Stimulated activated CD4-positive, alpha-beta T cell treated with anti-CD3 and anti-CD28 coated beads, TNF-alpha, amount 100 ng/mL, for 1 hour (primary cell): ENCODE results near the gene NSMCE4A.
"Not testable (repeated sequence)": the region's sequence is repeated elsewhere in the genome, so short reads cannot be mapped to it uniquely, and the experiment has no call there.

ENCODE experiments used
- DNase-seq, 3 donors: peaks; one replicate each; pipeline ENCODE4 v3.0.0-alpha.2; 2020; ENCODE audit warnings: low read depth in 3 of 3, low spot score in 1 of 3

Gene NSMCE4A, protein sequence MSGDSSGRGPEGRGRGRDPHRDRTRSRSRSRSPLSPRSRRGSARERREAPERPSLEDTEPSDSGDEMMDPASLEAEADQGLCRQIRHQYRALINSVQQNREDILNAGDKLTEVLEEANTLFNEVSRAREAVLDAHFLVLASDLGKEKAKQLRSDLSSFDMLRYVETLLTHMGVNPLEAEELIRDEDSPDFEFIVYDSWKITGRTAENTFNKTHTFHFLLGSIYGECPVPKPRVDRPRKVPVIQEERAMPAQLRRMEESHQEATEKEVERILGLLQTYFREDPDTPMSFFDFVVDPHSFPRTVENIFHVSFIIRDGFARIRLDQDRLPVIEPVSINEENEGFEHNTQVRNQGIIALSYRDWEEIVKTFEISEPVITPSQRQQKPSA

DNA sequence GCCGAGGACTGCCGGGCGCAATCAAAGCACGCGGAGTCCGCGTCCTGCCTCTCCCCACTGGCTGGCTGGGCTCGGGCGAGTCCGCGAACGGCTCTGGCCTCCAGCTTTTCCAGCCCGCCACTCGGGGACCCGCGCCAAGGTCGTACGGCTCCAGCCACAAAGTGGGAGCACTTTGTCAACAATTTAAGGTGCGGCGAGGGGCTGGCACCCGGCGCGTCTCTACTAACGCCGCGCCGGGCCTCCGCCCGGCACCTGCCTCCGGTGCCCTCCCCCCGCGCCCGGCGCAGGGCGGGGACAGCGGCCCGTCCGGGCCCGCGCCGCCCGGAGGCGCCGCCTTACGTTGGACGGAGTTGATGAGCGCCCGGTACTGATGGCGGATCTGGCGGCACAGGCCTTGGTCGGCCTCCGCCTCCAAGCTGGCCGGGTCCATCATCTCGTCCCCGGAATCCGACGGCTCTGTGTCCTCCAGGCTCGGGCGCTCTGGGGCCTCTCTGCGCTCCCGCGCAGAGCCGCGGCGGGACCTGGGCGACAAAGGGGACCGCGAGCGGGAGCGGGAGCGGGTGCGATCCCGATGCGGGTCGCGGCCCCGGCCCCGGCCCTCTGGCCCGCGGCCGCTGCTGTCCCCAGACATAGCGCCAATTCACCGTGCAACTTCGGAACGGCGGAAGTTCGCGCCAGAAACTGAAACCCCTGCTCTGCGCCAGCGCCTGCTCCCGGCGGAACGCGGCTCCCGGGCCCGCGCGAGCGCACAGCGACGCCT is at the start of gene NSMCE4A:
Gene NSMCE4A (minus strand): TSS at position 683 of the 760 bp plus-strand sequence. CDS start 52 bp downstream, at position 631.
- DNase-seq = peak; percentile 20 to 68 (median 39)

DNA sequence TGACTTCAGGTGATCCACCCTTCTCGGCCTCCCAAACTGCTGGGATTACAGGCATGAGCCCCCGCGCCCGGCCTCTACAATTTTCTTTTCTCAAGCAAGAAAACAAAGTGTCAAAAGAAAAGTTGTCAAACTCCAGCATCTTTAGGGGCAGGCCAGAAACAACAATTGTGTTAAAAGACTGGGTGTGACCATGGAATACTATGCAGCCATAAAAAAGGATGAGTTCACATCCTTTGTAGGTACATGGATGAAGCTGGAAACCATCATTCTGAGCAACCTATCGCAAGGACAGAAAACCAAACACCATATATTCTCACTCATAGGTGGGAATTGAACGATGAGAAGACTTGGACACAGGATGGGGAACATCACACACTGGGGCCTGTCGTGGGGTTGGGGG is 48.2 kb upstream of the NSMCE4A start:
- not testable (repeated sequence) for DNase-seq

DNA sequence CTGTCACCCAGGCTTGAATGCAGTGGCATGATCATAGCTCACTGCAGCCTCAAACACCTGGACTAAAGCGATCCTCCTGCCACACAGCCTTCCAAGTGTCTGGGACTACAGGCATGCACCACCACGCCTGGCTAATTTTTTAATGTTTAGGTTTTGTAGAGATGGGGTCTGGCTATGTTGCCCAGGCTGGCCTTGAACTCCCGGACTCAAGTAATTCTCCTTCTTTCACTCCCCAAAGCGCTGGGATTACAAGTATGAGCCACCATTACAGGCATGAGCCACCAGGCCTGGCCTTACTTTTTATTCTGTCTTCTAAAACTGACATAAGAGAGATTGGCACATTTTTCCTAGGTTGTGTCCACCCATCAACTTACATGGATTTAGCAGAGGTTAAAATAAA is 47.3 kb upstream of the NSMCE4A start:
- DNase-seq = no peak

DNA sequence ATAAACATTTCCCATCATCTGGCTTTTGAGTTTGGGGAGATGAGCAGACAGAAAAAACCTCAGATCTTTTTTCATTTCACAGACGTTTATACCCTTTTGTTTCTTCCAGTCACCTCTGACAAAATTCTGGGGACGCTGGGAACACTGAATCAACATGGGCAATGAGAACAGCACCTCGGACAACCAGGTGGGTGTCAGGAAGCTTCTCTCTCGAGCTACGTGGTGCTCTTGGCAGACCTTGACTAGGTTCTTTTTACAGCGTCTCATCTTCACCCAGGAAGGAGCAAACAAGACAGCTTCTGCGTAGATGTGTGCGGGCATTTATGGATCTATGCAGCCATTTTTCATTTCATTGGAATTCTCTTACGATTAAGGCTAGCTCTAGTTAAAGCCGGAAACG is 46.8 kb upstream of the NSMCE4A start:
- DNase-seq = no peak

DNA sequence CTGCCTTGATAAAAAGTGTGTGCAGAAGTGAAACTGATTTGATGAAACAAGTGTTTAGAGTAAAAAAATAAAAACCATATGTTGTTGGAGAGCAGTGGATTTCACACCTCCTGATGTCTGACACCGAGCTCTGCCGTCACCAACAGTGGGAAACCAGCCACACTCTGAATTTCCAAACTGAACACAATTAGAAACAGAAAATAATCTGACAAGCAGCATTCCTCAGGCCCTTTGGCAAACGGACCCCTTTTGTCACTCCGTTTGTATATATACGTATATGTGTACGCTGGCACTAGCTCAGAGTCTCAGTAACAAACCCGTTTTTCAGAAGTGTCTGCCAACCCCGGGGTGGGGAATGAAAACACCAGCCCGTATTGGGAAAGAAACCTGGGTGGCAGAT is 46.4 kb upstream of the NSMCE4A start:
- DNase-seq = no peak

DNA sequence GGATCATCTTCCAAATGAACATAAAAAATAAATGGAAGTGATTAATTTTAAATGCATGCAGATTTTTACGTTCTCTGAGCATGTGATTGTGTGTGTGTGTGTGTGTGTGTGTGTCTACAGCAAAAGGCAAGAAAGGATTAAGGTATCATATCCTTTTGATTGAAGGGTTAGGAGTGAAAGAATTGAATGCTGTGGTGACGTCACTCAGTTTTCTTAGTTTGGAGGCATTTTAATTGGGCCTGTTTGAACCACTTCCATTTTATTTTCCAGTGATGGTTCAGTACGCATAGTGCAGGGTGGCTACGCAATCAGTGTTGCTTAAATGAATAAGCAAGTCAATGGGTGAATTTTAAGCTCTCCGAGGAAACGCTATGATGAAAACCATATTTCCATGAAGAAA is 45.2 kb upstream of the NSMCE4A start:
- no peak for DNase-seq

DNA sequence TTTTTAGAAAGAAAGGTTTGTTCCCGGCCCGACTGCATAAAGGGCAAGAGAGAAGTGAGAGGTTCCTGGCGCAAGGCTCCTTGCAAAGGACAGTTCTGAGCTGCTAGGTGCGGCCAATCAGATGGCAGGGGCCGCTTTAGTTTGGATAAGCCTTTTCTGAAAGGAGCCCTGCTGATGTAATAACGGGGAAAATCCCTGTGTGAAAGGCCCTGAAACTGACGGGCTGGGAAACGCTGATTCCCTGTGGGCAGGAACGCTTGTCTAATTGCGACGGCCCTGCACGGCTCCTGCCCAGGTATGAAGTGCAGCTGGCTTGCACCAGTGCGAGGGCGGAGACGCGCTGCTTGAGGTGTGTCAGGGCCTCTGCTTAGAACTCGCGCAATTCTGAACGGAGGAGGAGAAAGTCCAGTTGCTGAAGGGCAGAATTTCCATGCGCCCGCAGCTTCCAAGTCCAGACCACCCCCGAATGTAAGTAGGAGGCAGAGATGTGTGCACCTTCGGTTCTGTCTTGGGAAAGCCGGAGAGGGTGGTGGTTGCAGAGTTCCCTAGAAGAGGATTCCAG is 44.5 kb upstream of the NSMCE4A start:
- DNase-seq = no peak

DNA sequence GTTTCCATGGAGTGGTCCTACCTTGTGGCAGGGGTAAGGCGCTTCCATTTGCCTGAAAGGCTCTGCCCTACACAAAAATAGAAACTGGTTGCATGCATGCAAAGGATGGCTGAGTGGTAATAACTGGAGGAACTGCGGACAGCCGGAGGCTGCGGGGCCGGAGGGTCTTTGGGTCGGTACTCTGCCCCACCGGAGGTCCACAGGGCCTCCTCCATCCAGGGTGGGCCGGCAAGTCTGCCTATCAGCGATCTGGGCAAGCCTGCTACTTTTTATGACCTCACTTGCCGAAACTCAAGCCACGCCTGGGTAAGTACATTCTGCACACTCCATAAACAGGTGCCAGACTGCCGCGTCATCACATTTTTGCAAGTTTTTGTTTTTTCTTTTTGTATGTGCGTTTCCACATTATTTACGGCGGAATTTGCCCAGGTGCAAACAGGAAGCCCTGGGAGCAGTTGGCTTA is 44.0 kb upstream of the NSMCE4A start:
- DNase-seq = no peak

DNA sequence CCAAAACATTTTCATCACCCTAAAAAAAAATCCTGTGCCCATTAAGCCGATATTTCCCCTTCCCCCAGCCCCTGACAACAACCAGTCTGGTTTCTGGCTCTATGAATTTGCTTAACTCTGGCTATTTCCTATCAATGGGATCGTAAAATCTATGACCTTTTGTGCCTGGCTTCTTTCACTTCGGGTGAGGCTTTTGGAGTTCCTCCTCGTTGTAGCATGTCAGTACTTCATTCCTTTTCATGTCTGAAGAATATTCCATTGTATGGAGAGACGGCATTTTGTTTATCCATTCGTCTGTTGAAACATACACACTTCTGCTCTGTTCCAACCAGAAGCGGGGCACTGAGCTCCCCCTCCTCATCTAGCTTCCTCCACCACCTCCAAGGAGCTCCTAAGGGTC is 43.5 kb upstream of the NSMCE4A start:
- DNase-seq = no peak

DNA sequence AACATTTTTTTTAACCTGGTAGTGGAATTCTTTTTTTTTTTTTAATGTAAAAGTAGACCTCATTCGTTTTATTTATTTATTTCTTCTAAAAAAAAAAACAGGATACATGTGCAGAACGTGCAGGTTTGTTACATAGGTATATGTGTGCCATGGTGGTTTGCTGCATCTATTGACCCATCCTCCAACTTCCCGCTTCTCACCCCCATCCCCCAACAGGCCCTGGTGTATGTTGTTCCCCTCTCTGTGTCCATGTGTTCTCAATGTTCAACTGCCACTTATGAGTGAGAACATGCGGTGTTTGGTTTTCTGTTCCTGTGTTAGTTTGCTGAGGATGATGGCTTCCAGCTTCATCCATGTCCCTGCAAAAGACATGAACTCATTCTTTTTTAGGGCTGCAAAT is 42.9 kb upstream of the NSMCE4A start:
- not testable (repeated sequence) for DNase-seq

DNA sequence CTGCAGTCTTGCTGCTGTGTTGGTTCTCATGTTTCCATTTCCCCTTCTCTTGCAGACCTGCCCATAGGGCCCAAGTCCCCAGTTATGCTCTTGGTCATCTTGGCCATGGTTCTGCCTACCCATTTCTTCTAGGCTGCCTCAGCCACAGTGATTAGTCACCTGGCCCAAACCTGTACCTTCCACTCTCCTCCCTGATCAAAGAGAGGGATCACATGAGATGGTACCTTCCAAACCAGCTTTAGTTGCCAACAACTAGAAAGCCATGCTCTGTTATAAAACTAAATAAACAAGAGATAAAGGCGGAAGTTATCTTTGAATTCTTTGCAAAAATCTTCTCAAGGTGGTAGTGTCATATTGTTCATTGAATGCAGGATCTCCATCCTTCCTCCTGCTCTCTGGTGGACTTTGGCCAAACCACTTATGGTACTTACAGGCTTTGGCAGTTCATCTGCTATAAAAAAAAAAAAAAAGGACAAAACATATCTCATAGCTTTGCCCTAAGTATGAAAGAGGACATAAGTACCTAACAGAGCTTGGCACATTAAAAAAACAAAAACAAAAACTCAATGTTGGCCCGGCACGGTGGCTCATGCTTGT is 39.7 kb upstream of the NSMCE4A start:
- no peak for DNase-seq

DNA sequence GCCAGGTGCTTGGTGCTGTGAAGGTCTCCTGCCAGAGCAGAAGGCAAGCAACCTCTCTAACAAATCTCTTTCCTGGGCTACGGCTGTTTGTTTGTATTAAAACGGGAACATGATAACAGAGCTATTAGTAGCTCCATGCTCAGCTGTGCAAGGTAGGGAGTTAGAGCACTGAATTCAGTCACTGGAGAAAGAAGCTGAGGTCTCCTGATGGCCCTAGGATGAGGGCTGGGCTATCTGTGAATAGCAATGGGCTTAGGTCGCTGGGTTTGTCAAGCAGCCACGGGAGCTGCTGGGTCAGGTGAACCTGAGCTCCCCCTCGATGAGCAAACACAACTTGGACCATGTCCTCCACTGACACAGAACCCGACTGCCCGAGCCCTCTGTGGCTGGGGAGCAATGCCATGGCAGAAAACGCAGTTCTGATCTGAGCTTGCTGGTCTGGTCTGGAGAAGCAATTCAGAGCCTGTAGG is 38.3 kb upstream of the NSMCE4A start:
- no peak for DNase-seq

DNA sequence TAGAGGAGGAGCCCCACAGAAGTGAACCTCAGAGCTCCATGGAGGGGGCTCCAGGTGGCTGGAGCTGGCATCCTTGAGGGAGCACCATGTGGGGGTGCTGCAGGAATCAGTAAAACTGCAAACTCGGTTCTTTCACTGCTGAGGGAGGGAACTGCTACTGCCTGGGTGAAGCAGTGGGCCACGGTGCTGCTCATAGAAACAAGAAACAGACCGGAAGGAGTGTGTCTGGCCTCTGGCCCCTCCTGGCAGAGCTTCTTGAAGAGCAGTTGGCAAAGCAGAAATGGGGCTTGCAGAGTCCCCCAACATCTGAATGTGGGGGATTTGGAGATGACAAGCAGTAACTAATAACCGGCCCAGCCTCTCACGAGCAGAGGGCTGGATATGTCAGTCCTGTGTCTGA is 37.7 kb upstream of the NSMCE4A start:
- DNase-seq = no peak

DNA sequence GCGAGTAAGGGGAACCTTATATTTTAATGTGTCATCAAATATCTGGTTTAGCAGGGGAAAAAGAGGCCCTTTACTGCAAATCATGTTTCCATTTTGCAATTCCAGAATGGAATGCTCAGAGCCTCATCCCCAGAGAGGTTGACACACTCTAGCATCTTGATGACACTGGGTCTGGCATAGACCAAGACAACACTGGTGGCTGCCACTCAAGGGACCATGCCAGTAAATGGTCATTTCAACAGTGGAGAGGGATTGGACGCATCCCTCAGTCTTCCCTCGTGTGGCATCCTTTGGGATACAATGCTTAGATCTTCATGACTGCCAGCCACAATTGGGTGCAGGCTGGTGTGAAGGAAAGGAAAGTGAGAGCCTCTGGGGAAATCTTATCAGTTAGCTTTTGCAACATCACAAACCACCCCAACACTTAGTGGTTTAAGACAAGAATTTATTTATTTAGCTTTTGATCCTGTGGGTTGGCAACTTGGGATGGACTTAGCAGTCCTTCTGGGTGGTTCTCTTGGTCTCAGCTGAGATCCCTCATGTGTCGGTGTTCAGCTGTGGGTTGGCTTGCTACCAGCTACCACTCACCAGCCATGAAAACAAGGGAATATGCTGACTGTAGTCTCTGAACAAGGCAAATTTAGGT is 35.5 kb upstream of the NSMCE4A start:
- DNase-seq = no peak

DNA sequence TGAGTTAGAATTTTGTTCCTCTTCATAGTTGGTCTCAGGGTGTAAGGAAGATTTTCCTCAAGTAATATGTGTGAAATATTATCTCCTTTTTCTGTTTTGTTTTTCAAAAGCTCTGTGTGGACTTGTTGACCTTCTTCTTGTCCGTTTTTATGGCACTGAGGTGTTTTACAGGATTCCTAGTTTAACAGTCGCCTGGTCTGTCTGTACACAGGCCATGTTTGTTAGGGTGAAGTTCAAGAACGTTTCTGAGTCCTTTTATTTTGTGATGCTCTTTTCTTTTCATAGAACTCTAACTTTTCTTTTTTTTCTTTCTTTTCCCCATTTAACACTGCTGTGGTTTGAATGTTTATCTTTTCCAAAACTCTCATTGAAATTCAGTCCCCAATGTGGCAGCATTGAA is 32.4 kb upstream of the NSMCE4A start:
- no peak for DNase-seq

DNA sequence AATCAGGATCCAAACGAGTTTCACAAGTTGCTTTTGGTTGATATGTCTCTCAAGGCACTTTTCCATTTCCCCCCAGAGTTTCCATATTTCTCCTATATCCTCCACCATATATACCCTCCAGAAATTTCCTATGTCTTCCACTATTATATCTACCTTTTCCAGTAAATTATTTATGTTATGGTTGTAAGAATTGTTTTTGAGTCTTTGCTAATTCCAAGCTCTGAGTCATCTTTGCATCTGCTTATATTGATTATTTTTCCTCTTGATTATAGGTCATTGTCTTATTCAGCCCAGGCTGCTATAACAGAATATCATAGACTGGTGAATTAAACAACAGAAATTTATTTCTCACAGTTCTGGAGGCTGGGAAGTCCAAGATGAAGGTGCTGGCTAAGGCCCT is 26.7 kb upstream of the NSMCE4A start:
- DNase-seq = no peak

DNA sequence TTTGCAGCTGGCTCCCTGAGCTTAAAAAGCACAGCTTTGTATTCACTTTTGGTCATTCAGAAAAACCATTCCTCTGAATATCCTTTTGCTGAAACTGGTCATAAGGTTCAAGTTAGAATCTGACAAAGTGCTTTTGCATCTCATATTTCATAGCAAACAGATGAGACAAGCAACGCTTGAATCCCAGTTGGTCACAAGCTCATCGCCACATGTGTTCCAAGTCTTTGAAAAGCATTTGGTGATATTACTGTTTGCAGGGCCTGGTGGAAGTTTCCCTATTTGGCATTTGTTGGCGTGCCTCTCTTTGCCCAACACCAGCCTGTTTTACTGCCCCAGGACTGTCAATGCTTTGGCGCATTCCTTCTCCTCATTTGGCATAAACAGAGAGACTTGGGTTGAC is 24.3 kb upstream of the NSMCE4A start:
- DNase-seq = no peak

DNA sequence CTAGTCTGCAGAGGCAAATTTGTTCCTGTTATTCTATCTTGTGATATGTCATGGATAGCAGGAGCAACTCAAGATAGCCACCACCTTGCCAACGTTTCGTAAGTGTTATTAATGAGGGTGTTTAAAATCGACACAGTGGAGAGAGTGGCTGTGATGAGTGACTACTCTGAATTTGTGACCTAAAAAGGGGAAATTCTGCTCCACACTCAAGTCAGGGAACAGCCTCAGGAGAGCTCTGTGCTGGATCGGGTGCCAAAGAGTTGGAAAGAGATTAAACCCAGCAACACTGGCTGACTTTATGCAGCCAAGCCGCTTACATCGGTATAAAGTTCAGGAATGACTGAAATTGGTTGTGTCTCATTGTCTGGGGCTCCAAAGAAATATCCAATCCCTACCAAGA is 23.4 kb upstream of the NSMCE4A start:
- DNase-seq = no peak

DNA sequence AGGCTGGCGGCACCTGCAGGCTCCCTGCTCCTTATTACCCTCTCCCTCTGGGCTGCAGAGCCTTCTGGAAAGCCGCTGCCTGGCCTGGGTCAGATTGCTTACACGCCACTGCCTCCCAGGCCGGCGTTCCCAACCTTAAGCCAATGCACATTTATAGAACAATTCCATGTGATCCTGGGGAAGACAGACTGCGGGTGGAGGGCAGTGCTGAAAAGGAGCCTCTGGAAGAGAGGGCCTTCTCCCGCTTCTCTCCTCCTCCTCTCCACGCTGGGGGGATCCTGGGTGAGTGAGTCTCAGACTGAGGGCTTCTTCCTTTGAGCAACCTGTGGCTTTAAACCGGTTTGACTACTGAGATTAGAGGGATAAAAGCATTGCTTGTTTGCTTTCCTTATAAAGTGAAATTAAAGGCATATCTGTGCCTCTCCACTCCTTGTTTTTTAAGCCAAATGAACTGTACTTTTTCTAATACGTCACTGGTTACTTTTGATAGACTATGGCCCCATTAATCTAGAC is 19.5 kb upstream of the NSMCE4A start:
- DNase-seq = no peak

DNA sequence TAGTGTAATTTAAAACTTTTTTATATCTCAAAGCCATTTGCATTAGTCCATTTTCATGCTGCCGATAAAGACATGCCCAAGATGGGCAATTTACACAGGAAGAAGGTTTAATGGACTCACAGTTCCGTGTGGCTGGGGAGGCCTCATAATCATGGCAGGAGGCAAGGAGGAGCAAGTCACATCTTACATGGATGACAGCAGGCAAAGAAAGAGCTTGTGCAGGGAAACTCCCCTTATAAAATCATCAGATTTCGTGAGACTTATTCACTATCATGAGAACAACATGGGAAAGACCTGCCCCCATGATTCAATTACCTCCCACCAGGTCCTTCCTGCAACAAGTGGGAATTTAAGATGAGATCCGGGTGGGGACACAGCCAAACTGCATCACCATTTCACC is 16.7 kb upstream of the NSMCE4A start:
- DNase-seq = not testable (repeated sequence)
